Mesenchymal stem cell (in vitro differentiated cells and primary cell): ENCODE results near the gene TMEM181.

Experiments
- DNase-seq: peaks from one replicate; pipeline ENCODE4 v3.0.0-alpha.2; 2013
- H2AFZ ChIP-seq: one replicate; pipeline ENCODE4 v1.6.1; 2013; ENCODE audit warnings: low read depth, mild to moderate bottlenecking, control low read depth, inconsistent platforms, low read length, moderate library complexity
- H2AK5ac ChIP-seq: 2 replicates; pipeline ENCODE4 v1.6.1; 2013; ENCODE audit warnings: low read length, moderate library complexity, mild to moderate bottlenecking, inconsistent platforms; ENCODE audit not compliant: severe bottlenecking
- H2BK120ac ChIP-seq: one replicate; pipeline ENCODE4 v1.6.1; 2013; ENCODE audit warnings: low read depth, mild to moderate bottlenecking, inconsistent platforms, low read length, moderate library complexity
- H2BK12ac ChIP-seq, 2 experiments: one replicate each; pipeline ENCODE4 v1.6.1; 2013; ENCODE audit warnings: inconsistent platforms in 2 of 2, low read length in 2 of 2, mild to moderate bottlenecking in 2 of 2, moderate library complexity in 2 of 2, control low read depth in 1 of 2
- H2BK15ac ChIP-seq: one replicate; pipeline ENCODE4 v1.6.1; 2013; ENCODE audit warnings: mild to moderate bottlenecking, low read depth, inconsistent platforms; ENCODE audit not compliant: poor library complexity, severe bottlenecking
- H2BK5ac ChIP-seq: 2 replicates; pipeline ENCODE4 v1.6.1; 2013; ENCODE audit warnings: low read depth, mild to moderate bottlenecking, low read length, control low read depth, inconsistent platforms; ENCODE audit not compliant: poor library complexity, severe bottlenecking
- H3K14ac ChIP-seq, 2 experiments: one replicate each; pipeline ENCODE4 v1.6.1; 2013; ENCODE audit warnings: inconsistent platforms in 2 of 2, low read length in 2 of 2, control low read depth in 1 of 2, mild to moderate bottlenecking in 1 of 2, moderate library complexity in 1 of 2
- H3K18ac ChIP-seq, 2 experiments: one replicate each; pipeline ENCODE4 v1.6.1; 2013; ENCODE audit warnings: inconsistent platforms in 2 of 2, low read length in 2 of 2, control low read depth in 1 of 2, low read depth in 1 of 2, mild to moderate bottlenecking in 1 of 2
- H3K23ac ChIP-seq, 2 experiments: one replicate each; pipeline ENCODE4 v1.6.1; 2013; ENCODE audit warnings: inconsistent platforms in 2 of 2, low read length in 2 of 2, mild to moderate bottlenecking in 2 of 2, moderate library complexity in 2 of 2, control low read depth in 1 of 2
- H3K27ac ChIP-seq: 2 replicates; pipeline ENCODE4 v1.5.1; 2013; ENCODE audit warnings: mild to moderate bottlenecking, moderate library complexity, low read length, control low read depth, inconsistent platforms; ENCODE audit not compliant: poor library complexity, severe bottlenecking
- H3K27me3 ChIP-seq, 2 experiments: 2 replicates each; pipeline versions ENCODE4 v1.6.1 to v1.7.0; 2013; ENCODE audit warnings: low read length in 2 of 2, mild to moderate bottlenecking in 2 of 2, moderate library complexity in 2 of 2, control low read depth in 1 of 2, inconsistent platforms in 1 of 2; ENCODE audit not compliant: control insufficient read depth in 1 of 2, insufficient read depth in 1 of 2
- H3K36me3 ChIP-seq, 2 experiments: 2 replicates each; pipeline versions ENCODE4 v1.6.1 to v1.7.0; 2013; ENCODE audit warnings: low read length in 2 of 2, control low read depth in 1 of 2, inconsistent platforms in 1 of 2, low read depth in 1 of 2, mild to moderate bottlenecking in 1 of 2; ENCODE audit not compliant: insufficient read depth in 2 of 2, control insufficient read depth in 1 of 2
- H3K4ac ChIP-seq, 2 experiments: one replicate each; pipeline ENCODE4 v1.6.1; 2013; ENCODE audit warnings: inconsistent platforms in 2 of 2, low read length in 2 of 2, mild to moderate bottlenecking in 2 of 2, moderate library complexity in 2 of 2, control low read depth in 1 of 2, low read depth in 1 of 2
- H3K4me1 ChIP-seq: 2 replicates; pipeline ENCODE4 v1.6.1; 2013; ENCODE audit warnings: low read depth, low read length, control low read depth; ENCODE audit not compliant: control insufficient read depth, insufficient read depth
- H3K4me2 ChIP-seq: 2 replicates; pipeline ENCODE4 v1.6.1; 2013; ENCODE audit warnings: low read length, mild to moderate bottlenecking, inconsistent platforms; ENCODE audit not compliant: poor library complexity, severe bottlenecking
- H3K4me3 ChIP-seq, 2 experiments: 2 replicates each; pipeline versions ENCODE4 v1.5.1 to v1.7.0; 2013; ENCODE audit warnings: low read length in 2 of 2, mild to moderate bottlenecking in 2 of 2, control low read depth in 1 of 2, low read depth in 1 of 2; ENCODE audit not compliant: insufficient read depth in 1 of 2
- H3K79me1 ChIP-seq: replicated peaks from 2 replicates; pipeline ENCODE4 v1.6.1; 2013; ENCODE audit warnings: mild to moderate bottlenecking, control low read depth, low read length, inconsistent platforms; ENCODE audit not compliant: poor library complexity, severe bottlenecking
- H3K9ac ChIP-seq: 2 replicates; pipeline ENCODE4 v1.7.0; 2013; ENCODE audit warnings: mild to moderate bottlenecking, low read length, moderate library complexity
- H3K9me3 ChIP-seq: 2 replicates; pipeline ENCODE4 v1.7.0; 2013; ENCODE audit warnings: mild to moderate bottlenecking, low read length; ENCODE audit not compliant: control insufficient read depth
- H4K8ac ChIP-seq: one replicate; pipeline ENCODE4 v1.6.1; 2013; ENCODE audit warnings: inconsistent platforms, mild to moderate bottlenecking, low read length, moderate library complexity
- H4K91ac ChIP-seq: one replicate; pipeline ENCODE4 v1.6.1; 2013; ENCODE audit warnings: mild to moderate bottlenecking, low read length, inconsistent platforms
- WGBS: methylation state at CpG from one replicate; pipeline ENCODE4 v1.1.7; 2013; ENCODE audit warnings: mixed read lengths; 5-methylcytosine and 5-hydroxymethylcytosine counted together

TMEM181 gene

GRCh38 chr6:158622545-158623190 is 62.8 kb downstream of the TMEM181 start:
- no peak for DNase-seq
- H4K8ac ChIP-seq: no peak overlapping the region
- no peak overlapping the region for H3K18ac ChIP-seq
- H2AK5ac ChIP-seq: no peak overlapping the region
- no peak overlapping the region for H2BK12ac ChIP-seq
- no peak overlapping the region for H3K4me2 ChIP-seq
- no peak overlapping the region for H3K14ac ChIP-seq
- no peak overlapping the region for H3K9ac ChIP-seq
- no peak overlapping the region for H2BK15ac ChIP-seq
- no peak overlapping the region for H3K4me3 ChIP-seq
- no peak overlapping the region for H2BK120ac ChIP-seq
- no peak overlapping the region for H3K27ac ChIP-seq
- no peak overlapping the region for H4K91ac ChIP-seq
- H3K23ac ChIP-seq: no peak overlapping the region
- H3K36me3 ChIP-seq: peaks cover 64 to 65% of the 10 kb centered on the region in 2 experiments
- no peak overlapping the region for H3K4ac ChIP-seq
- no peaks in the 10 kb centered on the region for H3K4me1 ChIP-seq
- peaks cover 34% of the 10 kb centered on the region for H3K79me1 ChIP-seq
- no peaks in the 10 kb centered on the region for H3K27me3 ChIP-seq
- no peak overlapping the region for H2AFZ ChIP-seq
- no peak overlapping the region for H2BK5ac ChIP-seq
- no peaks in the 10 kb centered on the region for H3K9me3 ChIP-seq
- 96% methylated on average over 10 of the region's 10 CpGs for WGBS

GRCh38 chr6:158624684-158625682 is 65.1 kb downstream of the TMEM181 start:
- H2AFZ ChIP-seq: no peak overlapping the region
- H3K4me1 ChIP-seq: no peaks in the 10 kb centered on the region
- H3K4me3 ChIP-seq: no peak overlapping the region
- H3K23ac ChIP-seq: no peak overlapping the region
- H3K18ac ChIP-seq: no peak overlapping the region
- 96% methylated on average over 25 of the region's 25 CpGs for WGBS
- no peaks in the 10 kb centered on the region for H3K27me3 ChIP-seq
- no peak overlapping the region for H3K4me2 ChIP-seq
- H3K36me3 ChIP-seq: peaks cover 81% of the 10 kb centered on the region in 2 experiments
- no peak overlapping the region for H3K9ac ChIP-seq
- no peak overlapping the region for H2AK5ac ChIP-seq
- no peak for DNase-seq
- H3K4ac ChIP-seq: no peak overlapping the region
- no peak overlapping the region for H4K8ac ChIP-seq
- peaks cover 41% of the 10 kb centered on the region for H3K79me1 ChIP-seq
- H2BK120ac ChIP-seq: no peak overlapping the region
- no peak overlapping the region for H3K14ac ChIP-seq
- H2BK12ac ChIP-seq: no peak overlapping the region
- no peak overlapping the region for H3K27ac ChIP-seq
- H3K9me3 ChIP-seq: no peaks in the 10 kb centered on the region
- H4K91ac ChIP-seq: no peak overlapping the region
- H2BK5ac ChIP-seq: no peak overlapping the region
- H2BK15ac ChIP-seq: no peak overlapping the region

GRCh38 chr6:158625881-158626305 is 66.0 kb downstream of the TMEM181 start:
- no peaks in the 10 kb centered on the region for H3K4me1 ChIP-seq
- H4K8ac ChIP-seq: no peak overlapping the region
- no peak overlapping the region for H3K4me2 ChIP-seq
- no peak overlapping the region for H3K23ac ChIP-seq
- H2BK5ac ChIP-seq: no peak overlapping the region
- H2AK5ac ChIP-seq: no peak overlapping the region
- no peak overlapping the region for H2BK12ac ChIP-seq
- no peak overlapping the region for H3K4ac ChIP-seq
- no peak for DNase-seq
- H4K91ac ChIP-seq: no peak overlapping the region
- no peak overlapping the region for H3K14ac ChIP-seq
- peaks cover 36% of the 10 kb centered on the region for H3K79me1 ChIP-seq
- no peak overlapping the region for H3K9ac ChIP-seq
- H2AFZ ChIP-seq: no peak overlapping the region
- H3K4me3 ChIP-seq: no peak overlapping the region
- WGBS: 96% methylated on average over 15 of the region's 15 CpGs
- no peaks in the 10 kb centered on the region for H3K27me3 ChIP-seq
- no peak overlapping the region for H3K18ac ChIP-seq
- H2BK120ac ChIP-seq: no peak overlapping the region
- H3K36me3 ChIP-seq: peaks cover 75 to 79% of the 10 kb centered on the region in 2 experiments
- no peak overlapping the region for H2BK15ac ChIP-seq
- no peaks in the 10 kb centered on the region for H3K9me3 ChIP-seq
- no peak overlapping the region for H3K27ac ChIP-seq
